GM06990 (cell line): ENCODE data around the gene NNMT.

Experiments
- DNase-seq: peaks from one replicate; pipeline ENCODE4 v3.0.0-alpha.2; 2011; ENCODE audit not compliant: insufficient read length; ENCODE audit errors: extremely low read depth
- H3K27me3 ChIP-seq: replicated peaks from 2 replicates; pipeline ENCODE4 v1.6.0; 2011; ENCODE audit warnings: low read length; ENCODE audit not compliant: control insufficient read depth, insufficient read depth
- H3K36me3 ChIP-seq: 2 replicates; pipeline ENCODE4 v1.5.1; 2011; ENCODE audit warnings: low read length; ENCODE audit not compliant: control insufficient read depth, insufficient read depth
- H3K4me3 ChIP-seq: replicated peaks from 2 replicates; pipeline ENCODE4 v1.5.1; 2011; ENCODE audit warnings: low read depth, mild to moderate bottlenecking, control low read depth, low read length
- TF ChIP-seq, protein P1 (sequence below): IDR thresholded peaks from 2 replicates; pipeline ENCODE4 v1.5.1; 2011; ENCODE audit warnings: low read length, control low read depth, mild to moderate bottlenecking, inconsistent platforms; ENCODE audit not compliant: insufficient read depth, poor library complexity, severe bottlenecking

NNMT gene

DNA sequence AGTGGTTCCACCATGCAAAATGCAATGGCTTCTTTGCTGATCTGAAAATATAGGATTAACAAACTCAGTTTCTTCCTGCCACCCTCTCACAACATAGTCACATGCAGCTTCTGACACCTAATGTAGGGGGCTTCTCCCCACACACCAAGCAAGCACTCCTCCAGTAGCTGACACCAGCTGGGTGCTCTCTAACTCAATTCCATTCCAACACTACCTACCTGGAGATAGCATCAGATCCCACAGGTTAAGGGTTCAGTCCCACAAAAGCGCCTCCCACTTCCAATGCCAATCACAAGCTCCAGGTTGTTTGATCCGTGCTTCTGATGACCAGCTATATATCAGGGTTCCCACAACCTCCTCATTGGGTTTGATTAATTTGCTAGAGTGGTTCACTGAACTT, 31.8 kb upstream of the NNMT start:
- Histone ChIP-seq H3K27me3 (no peaks in the 10 kb centered on the region; the same call in 1 of the 2 replicates), H3K36me3 (no peaks in the 10 kb centered on the region), H3K4me3 (no peak overlapping the region)
- TF ChIP-seq, protein P1, sequence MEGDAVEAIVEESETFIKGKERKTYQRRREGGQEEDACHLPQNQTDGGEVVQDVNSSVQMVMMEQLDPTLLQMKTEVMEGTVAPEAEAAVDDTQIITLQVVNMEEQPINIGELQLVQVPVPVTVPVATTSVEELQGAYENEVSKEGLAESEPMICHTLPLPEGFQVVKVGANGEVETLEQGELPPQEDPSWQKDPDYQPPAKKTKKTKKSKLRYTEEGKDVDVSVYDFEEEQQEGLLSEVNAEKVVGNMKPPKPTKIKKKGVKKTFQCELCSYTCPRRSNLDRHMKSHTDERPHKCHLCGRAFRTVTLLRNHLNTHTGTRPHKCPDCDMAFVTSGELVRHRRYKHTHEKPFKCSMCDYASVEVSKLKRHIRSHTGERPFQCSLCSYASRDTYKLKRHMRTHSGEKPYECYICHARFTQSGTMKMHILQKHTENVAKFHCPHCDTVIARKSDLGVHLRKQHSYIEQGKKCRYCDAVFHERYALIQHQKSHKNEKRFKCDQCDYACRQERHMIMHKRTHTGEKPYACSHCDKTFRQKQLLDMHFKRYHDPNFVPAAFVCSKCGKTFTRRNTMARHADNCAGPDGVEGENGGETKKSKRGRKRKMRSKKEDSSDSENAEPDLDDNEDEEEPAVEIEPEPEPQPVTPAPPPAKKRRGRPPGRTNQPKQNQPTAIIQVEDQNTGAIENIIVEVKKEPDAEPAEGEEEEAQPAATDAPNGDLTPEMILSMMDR: no peak
- no peak for DNase-seq

DNA sequence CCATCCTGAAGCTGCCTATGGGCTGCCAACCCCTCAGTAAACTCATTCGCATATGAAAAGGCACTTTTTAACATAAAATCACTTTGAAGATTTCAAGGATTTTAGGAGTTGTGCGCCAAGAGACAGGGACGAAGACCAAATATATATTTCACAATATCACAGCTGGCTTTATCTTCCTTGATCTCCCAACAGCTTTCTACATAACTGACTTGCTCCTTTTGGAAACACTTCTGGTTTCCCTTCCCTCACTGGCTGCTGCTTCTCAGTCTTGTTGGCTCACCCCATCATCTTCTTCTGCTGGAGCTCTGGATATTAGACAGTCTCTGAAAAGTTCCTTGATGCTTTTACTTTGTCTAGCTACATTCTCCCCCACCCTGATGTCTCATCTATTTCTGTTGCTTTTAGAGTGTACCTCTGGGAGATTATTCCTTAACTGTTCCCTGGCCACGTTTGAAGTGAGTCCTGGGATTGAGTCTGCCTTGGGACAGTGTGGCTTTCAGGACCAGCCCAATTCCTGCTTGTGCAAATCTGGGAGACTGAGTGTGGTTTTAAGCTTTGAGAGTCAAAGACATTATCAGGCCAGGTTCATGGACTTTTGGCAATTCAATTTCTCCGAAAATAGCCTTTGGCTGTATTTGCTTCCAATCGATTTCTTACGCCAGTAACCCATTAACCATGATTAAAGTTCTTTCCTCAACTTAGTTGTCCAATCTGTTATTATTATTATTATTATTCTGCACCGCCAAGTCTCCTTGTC, 30.9 kb upstream of the NNMT start:
- TF ChIP-seq, protein P1: no peak
- Histone ChIP-seq H3K27me3 (peaks cover 1% of the 10 kb centered on the region; the same call in 1 of the 2 replicates), H3K36me3 (no peaks in the 10 kb centered on the region), H3K4me3 (no peak overlapping the region)
- DNase-seq: no peak

DNA sequence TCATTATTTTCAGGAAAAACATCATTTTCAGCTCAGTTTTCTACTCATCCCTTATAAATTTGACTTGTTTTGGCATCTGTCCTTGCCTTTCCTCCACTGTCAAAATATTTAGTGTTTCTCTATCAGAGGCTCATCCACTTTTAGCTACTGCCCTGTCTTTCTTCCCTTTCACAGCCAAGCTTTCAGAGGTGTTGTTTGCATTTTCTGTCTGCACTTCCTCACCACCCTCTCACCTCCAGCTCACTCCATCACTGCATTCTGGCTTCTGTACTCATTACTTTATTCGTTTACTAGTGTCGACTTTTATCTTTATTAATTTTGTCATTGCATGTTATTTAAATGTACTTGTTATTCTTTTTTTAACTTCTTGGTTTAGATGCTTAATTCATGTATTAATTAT, 26.7 kb upstream of the NNMT start:
- Histone ChIP-seq H3K36me3 (no peaks in the 10 kb centered on the region), H3K27me3 (peaks cover 1% of the 10 kb centered on the region; the same call in 1 of the 2 replicates), H3K4me3 (no peak overlapping the region)
- TF ChIP-seq, protein P1: no peak
- no peak for DNase-seq

DNA sequence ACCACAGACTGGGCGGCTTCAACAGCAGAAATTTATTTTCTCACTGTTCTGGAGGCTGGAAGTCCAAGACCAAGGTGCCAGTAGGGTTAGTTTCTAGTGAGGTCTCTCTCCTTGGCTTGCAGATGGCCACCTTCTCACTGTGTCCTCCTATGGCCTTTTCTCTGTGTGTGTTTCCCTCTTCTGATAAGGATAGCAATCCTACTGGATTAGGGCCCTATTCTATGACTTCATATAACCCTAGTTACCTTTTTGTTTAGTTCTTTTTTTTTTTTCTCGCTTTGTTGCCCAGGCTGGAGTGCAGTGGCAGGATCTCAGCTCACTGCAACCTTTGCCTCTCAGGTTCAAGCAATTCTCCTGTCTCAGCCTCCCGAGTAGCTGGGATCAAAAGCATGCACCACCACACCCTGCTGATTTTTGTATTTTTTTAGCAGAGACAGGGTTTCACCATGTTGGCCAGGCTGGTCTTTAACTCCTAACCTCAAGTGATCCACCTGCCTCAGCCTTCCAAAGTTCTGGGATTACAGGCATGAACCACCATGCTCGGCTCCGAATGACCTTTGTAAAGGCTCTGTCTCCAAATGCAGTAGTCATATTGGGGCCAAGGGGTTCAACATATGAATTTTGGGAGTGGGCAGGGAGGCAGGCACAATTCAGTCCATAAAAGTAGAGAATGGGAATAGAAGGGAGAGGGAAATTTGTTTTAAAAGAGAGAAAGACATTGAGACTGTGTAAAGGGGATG, 25.5 kb upstream of the NNMT start:
- H3K27me3 ChIP-seq: peaks cover 1% of the 10 kb centered on the region; the same call in 1 of the 2 replicates
- no peaks in the 10 kb centered on the region for H3K36me3 ChIP-seq
- no peak for DNase-seq
- TF ChIP-seq, protein P1: no peak
- H3K4me3 ChIP-seq: no peak overlapping the region

DNA sequence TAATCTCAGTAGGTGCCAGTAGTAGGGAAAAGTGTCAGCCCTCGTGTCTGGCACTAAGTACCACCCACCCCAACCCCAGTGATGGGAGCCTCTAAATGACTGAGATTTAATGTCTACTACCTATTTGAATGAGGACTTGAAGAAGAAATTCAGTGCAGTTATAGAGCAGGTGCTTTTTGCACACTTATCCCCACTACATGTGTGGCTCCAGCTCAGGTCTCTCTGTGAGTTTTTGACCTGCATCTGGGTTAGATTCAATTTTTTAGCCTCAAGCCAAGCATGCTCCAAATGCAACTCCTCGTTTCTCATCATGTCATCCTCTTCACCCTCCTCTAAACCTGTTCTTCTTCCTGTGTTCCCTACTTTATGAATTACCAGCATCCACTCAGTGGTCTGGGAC, 24.9 kb upstream of the NNMT start:
- H3K27me3 ChIP-seq: peaks cover 1% of the 10 kb centered on the region; the same call in 1 of the 2 replicates
- no peak for DNase-seq
- TF ChIP-seq, protein P1: no peak
- no peaks in the 10 kb centered on the region for H3K36me3 ChIP-seq
- no peak overlapping the region for H3K4me3 ChIP-seq
